PC-3 (cell line): ENCODE results near the gene EPB41.

Source experiments
- EZH2 ChIP-seq: fragments of 300-600 bp; sonication (generic); IDR thresholded peaks from one replicate; pipeline ENCODE4 v1.6.1; 2017; ENCODE audit warnings: antibody characterized with exemption, mild to moderate bottlenecking, low read length; ENCODE audit not compliant: unreplicated experiment
- TF ChIP-seq, protein P1 (sequence below): fragments of 300-600 bp; sonication (generic); conservative IDR thresholded peaks from 2 replicates; pipeline ENCODE4 v1.5.1; 2017; ENCODE audit warnings: antibody characterized with exemption, low read depth, mild to moderate bottlenecking, low read length

DNA sequence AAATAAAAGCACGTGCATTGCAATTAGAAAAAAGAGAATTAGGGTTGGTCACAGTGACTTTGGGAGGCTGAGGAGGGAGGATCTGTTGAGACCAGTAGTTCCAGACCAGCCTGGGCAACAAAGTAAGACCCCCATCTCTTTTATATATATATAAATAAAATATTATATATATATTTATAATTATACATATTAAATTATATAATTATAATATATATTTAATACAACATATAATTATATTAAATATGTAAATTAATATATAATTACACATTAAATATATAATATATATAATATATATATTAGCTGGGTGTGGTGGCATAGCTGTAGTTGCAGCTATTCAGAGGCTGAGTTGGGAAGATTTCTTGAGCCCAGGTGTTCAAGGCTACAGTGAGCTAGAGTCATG lies 186.1 kb downstream of the EPB41 start:
- TF ChIP-seq, protein P1, sequence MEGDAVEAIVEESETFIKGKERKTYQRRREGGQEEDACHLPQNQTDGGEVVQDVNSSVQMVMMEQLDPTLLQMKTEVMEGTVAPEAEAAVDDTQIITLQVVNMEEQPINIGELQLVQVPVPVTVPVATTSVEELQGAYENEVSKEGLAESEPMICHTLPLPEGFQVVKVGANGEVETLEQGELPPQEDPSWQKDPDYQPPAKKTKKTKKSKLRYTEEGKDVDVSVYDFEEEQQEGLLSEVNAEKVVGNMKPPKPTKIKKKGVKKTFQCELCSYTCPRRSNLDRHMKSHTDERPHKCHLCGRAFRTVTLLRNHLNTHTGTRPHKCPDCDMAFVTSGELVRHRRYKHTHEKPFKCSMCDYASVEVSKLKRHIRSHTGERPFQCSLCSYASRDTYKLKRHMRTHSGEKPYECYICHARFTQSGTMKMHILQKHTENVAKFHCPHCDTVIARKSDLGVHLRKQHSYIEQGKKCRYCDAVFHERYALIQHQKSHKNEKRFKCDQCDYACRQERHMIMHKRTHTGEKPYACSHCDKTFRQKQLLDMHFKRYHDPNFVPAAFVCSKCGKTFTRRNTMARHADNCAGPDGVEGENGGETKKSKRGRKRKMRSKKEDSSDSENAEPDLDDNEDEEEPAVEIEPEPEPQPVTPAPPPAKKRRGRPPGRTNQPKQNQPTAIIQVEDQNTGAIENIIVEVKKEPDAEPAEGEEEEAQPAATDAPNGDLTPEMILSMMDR, result no peak
- TF ChIP-seq EZH2, result no peak
